ENCODE data around the gene JAKMIP3.

JAKMIP3 gene

DNA sequence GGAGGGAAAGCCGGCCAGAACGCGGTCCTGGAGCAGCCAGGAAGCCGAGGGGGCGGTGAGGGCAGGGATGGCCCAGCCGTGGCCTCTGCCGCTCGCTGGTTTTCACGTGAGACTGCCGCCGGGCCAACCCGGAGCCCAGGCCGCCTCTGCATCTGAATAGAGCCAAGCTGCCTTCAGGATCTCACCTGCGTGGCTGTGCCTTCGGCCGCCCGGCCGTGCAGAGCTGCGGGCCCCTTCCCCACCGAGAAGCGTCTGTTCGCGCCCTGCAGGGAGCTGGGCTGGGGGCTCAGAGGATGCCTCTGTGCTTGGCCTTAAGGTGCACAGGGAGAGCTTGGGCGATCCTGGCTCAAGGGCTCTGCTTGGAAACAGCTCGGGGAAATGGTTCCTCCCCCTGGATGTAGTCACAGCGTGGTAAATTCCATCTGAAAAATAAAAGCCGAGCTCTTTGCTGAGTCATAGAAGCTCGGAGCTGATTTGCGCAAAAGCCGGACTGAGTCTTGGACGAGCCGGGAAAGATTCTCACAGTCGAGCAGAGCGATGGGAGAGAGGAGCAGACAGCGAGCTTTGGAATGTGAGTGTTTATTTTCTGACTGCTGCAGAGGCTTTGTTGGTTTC, at the start of gene JAKMIP3:
Gene JAKMIP3 (plus strand): TSS at position 456 of the 615 bp plus-strand sequence. CDS start 38,863 bp downstream, outside the sequence.
- no peak within 1 kb of the TSS for H3K27ac ChIP-seq

DNA sequence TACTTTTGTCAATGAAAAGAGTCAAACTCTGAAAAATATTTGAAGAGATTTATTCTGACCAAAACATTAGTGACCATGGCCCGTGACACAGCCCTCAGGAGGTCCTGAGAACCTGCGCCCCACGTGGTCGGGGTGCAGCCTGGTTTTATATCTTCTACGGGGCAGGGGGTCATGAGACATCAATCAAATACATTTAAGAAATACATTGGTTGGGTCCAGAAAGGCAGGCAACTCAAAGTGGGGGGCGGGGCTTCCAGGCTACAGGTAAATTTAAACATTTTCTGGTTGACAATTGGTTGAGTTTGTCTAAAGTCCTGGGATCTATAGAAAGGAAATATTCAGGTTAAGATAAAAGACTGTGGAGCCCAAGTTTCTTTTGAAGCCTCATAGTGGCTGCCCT, 49.2 kb upstream of the JAKMIP3 start:
- DNase-seq = no peak
- Histone ChIP-seq H3K9me3 (ENCODE audit: severe bottlenecking) (no peaks in the 10 kb centered on the region), H3K27me3 (ENCODE audit: insufficient read depth, low read depth, severe bottlenecking) (no peaks in the 10 kb centered on the region), H3K27ac (no peak overlapping the region), H3K36me3 (no peaks in the 10 kb centered on the region), H3K4me3 (ENCODE audit: low read depth, low read length) (no peak overlapping the region)
- TF ChIP-seq, protein P1, sequence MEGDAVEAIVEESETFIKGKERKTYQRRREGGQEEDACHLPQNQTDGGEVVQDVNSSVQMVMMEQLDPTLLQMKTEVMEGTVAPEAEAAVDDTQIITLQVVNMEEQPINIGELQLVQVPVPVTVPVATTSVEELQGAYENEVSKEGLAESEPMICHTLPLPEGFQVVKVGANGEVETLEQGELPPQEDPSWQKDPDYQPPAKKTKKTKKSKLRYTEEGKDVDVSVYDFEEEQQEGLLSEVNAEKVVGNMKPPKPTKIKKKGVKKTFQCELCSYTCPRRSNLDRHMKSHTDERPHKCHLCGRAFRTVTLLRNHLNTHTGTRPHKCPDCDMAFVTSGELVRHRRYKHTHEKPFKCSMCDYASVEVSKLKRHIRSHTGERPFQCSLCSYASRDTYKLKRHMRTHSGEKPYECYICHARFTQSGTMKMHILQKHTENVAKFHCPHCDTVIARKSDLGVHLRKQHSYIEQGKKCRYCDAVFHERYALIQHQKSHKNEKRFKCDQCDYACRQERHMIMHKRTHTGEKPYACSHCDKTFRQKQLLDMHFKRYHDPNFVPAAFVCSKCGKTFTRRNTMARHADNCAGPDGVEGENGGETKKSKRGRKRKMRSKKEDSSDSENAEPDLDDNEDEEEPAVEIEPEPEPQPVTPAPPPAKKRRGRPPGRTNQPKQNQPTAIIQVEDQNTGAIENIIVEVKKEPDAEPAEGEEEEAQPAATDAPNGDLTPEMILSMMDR (IDR thresholded peaks at IDR 0.05; ENCODE audit: low read depth, low read length) = no peak

More for the DNA sequence above, at the start of gene JAKMIP3:
- no peaks in the 10 kb centered on the region for H3K27me3 ChIP-seq (ENCODE audit: insufficient read depth, low read depth, severe bottlenecking)
- TF ChIP-seq, protein P1 (IDR thresholded peaks at IDR 0.05; ENCODE audit: low read depth, low read length) = no peak
- H3K4me3 ChIP-seq (ENCODE audit: low read depth, low read length) = no peak within 1 kb of the TSS
- H3K9me3 ChIP-seq (ENCODE audit: severe bottlenecking) = no peaks in the 10 kb centered on the region
- H3K36me3 ChIP-seq = no peaks in the 10 kb centered on the region
- DNase-seq = no peak

DNA sequence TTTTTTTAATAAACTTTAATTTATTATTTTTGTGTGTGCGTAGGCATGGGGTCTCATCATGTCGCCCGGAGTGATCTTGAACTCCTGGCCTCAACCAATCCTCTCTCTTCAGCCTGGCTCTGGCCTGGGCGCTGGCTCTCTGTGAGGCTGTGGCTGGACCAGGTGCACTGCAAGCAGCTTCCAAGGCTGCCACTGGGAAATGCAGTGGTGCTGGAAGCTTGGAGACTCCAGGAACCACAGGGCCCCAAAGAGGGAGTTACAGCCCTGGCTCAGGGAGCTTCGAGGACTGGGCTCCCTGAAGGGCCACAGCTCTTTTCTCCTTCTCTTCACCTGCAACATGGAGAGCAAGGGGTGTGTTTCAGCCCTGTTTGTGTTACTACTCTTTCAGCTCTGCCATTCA, 47.3 kb upstream of the JAKMIP3 start:
- DNase-seq = no peak
- H3K4me3 ChIP-seq (ENCODE audit: low read depth, low read length) = no peak overlapping the region
- TF ChIP-seq, protein P1 (IDR thresholded peaks at IDR 0.05; ENCODE audit: low read depth, low read length) = no peak
- no peaks in the 10 kb centered on the region for H3K27me3 ChIP-seq (ENCODE audit: insufficient read depth, low read depth, severe bottlenecking)
- no peaks in the 10 kb centered on the region for H3K9me3 ChIP-seq (ENCODE audit: severe bottlenecking)
- no peaks in the 10 kb centered on the region for H3K36me3 ChIP-seq
- no peak overlapping the region for H3K27ac ChIP-seq

DNA sequence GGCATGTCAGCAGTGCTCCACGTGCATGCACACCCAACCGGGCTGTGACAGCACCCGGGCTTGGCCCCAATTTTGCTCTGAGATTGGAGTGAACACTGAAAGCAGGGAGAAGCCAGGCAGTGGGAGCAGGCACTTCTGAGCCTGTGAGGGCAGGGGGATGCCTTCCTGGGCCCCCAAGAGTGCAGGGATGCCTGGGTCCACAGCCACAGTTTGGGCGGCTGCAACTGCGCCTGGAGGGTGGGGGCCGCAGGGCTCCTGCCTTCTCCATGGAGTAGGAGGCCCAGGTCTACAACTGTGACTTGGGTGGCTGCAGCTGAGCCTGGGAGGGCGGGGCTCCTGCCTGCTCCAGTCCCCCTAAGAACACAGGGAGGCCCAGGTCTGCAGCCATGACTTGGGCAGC, 46.4 kb upstream of the JAKMIP3 start:
- H3K27ac ChIP-seq = no peak overlapping the region
- H3K36me3 ChIP-seq = no peaks in the 10 kb centered on the region
- H3K27me3 ChIP-seq (ENCODE audit: insufficient read depth, low read depth, severe bottlenecking) = no peaks in the 10 kb centered on the region
- TF ChIP-seq, protein P1 (IDR thresholded peaks at IDR 0.05; ENCODE audit: low read depth, low read length) = no peak
- H3K9me3 ChIP-seq (ENCODE audit: severe bottlenecking) = no peaks in the 10 kb centered on the region
- H3K4me3 ChIP-seq (ENCODE audit: low read depth, low read length) = no peak overlapping the region
- DNase-seq = no peak

DNA sequence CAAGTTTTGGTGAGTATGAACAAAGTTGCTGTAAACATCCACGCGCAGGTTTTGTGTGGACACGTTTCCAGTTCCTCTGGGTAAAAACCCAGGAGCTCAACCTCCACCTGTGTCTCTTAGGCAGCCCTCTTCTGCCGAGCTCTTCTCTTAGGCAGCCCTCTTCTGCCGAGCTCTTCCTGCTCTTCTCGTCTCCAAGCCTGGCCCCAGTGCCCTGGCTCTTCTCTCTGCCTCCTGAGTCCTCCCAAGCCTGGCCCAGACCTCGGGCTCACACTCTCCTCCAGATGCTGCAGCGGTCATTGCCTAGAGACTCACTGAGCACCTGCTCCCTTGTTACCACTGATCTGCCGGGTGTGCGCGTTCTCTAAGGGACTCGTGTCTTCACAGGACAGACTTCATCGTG, 45.3 kb upstream of the JAKMIP3 start:
- TF ChIP-seq, protein P1 (IDR thresholded peaks at IDR 0.05; ENCODE audit: low read depth, low read length) = no peak
- no peak overlapping the region for H3K27ac ChIP-seq
- no peak overlapping the region for H3K4me3 ChIP-seq (ENCODE audit: low read depth, low read length)
- no peaks in the 10 kb centered on the region for H3K36me3 ChIP-seq
- no peaks in the 10 kb centered on the region for H3K9me3 ChIP-seq (ENCODE audit: severe bottlenecking)
- no peak for DNase-seq
- H3K27me3 ChIP-seq (ENCODE audit: insufficient read depth, low read depth, severe bottlenecking) = no peaks in the 10 kb centered on the region

DNA sequence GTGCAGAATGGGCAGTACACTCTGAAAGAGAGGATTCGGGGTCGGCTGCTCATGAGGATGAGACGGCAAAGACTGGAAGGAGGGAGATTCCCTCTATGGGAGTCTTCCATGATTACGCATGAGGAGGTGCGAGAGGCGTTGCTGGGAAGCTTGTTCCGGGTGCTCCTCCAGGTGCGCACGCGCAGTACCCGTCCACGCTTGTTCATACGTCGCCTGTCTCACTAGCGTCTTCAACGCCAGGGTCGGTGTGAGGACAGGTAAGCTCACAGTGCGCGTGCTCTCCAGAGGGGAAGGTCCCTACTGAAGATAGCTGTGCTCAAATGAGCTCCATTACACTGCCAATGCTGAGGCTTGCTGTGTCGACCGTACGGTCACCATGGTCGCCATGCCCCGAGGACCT, 44.7 kb upstream of the JAKMIP3 start:
- Histone ChIP-seq H3K4me3 (ENCODE audit: low read depth, low read length) (no peak overlapping the region), H3K27me3 (ENCODE audit: insufficient read depth, low read depth, severe bottlenecking) (no peaks in the 10 kb centered on the region), H3K36me3 (no peaks in the 10 kb centered on the region), H3K9me3 (ENCODE audit: severe bottlenecking) (no peaks in the 10 kb centered on the region), H3K27ac (no peak overlapping the region)
- TF ChIP-seq, protein P1 (IDR thresholded peaks at IDR 0.05; ENCODE audit: low read depth, low read length) = no peak
- DNase-seq = no peak
